SK-N-SH treated with all-trans-retinoic acid at 6 μM for 48 hours (cell line): Measurements from ENCODE around the gene WWC2.

Experiments
- ATAC-seq: fragments of 200-7000 bp; cut with Tn5 transposase; 3 replicates; pipeline ENCODE4 v1.9.1; 2020; ENCODE audit warnings: mild to moderate bottlenecking, moderate library complexity
- ARNTL ChIP-seq: fragments of 450-650 bp; formaldehyde crosslinking; IDR thresholded peaks from 2 replicates; pipeline ENCODE4 v1.5.0; 2020; ENCODE audit warnings: low read depth, mild to moderate bottlenecking, moderate library complexity, borderline replicate concordance
- BACH2 ChIP-seq: fragments of 250-450 bp; sonication (Bioruptor Pico); IDR thresholded peaks from 2 replicates; pipeline ENCODE4 v1.9.0; 2021; ENCODE audit warnings: mild to moderate bottlenecking, borderline replicate concordance
- CREB5 ChIP-seq: fragments of 250-450 bp; sonication (Bioruptor Pico); IDR thresholded peaks from 2 replicates; pipeline ENCODE4 v1.5.1; 2020; ENCODE audit warnings: low read depth, mild to moderate bottlenecking, moderate library complexity
- CSDC2 ChIP-seq: fragments of 250-450 bp; sonication (Bioruptor Pico); IDR thresholded peaks from 2 replicates; pipeline ENCODE4 v1.5.0; 2020; ENCODE audit warnings: mild to moderate bottlenecking, moderate library complexity
- CSRNP3 ChIP-seq: fragments of 250-450 bp; sonication (Bioruptor Pico); IDR thresholded peaks from 2 replicates; pipeline ENCODE4 v1.5.1; 2021; ENCODE audit warnings: mild to moderate bottlenecking, moderate library complexity
- GLIS3 ChIP-seq: fragments of 250-450 bp; sonication (Bioruptor Pico); IDR thresholded peaks from 2 replicates; pipeline ENCODE4 v1.5.0; 2020; ENCODE audit warnings: mild to moderate bottlenecking, moderate library complexity
- ISL1 ChIP-seq: fragments of 250-450 bp; sonication (Bioruptor Pico); IDR thresholded peaks from 2 replicates; pipeline ENCODE4 v2.1.2; 2022; ENCODE audit warnings: mild to moderate bottlenecking, moderate library complexity
- OSR1 ChIP-seq: fragments of 250-450 bp; sonication (Bioruptor Pico); IDR thresholded peaks from 2 replicates; pipeline ENCODE4 v1.8.0; 2022; ENCODE audit warnings: moderate library complexity, mild to moderate bottlenecking, inconsistent platforms
- PATZ1 ChIP-seq: fragments of 250-450 bp; sonication (Bioruptor Pico); IDR thresholded peaks from 2 replicates; pipeline ENCODE4 v1.8.0; 2020; ENCODE audit warnings: mild to moderate bottlenecking, moderate library complexity, borderline replicate concordance
- POU6F1 ChIP-seq: fragments of 250-450 bp; sonication (Bioruptor Pico); IDR thresholded peaks from 2 replicates; pipeline ENCODE4 v1.8.0; 2021; ENCODE audit warnings: low read depth, mild to moderate bottlenecking, moderate library complexity, borderline replicate concordance
- PPARA ChIP-seq: fragments of 250-450 bp; sonication (Bioruptor Pico); IDR thresholded peaks from 2 replicates; pipeline ENCODE4 v1.5.0; 2020; ENCODE audit warnings: mild to moderate bottlenecking, borderline replicate concordance
- RARB ChIP-seq: fragments of 250-450 bp; sonication (Bioruptor Pico); IDR thresholded peaks from 2 replicates; pipeline ENCODE4 v1.8.0; 2021; ENCODE audit warnings: mild to moderate bottlenecking, moderate library complexity
- SNAI2 ChIP-seq: fragments of 250-450 bp; sonication (Bioruptor Pico); IDR thresholded peaks from 2 replicates; pipeline ENCODE4 v1.5.0; 2020; ENCODE audit warnings: mild to moderate bottlenecking, moderate library complexity
- TOX ChIP-seq: fragments of 250-450 bp; sonication (Bioruptor Pico); IDR thresholded peaks from 2 replicates; pipeline ENCODE4 v1.8.0; 2021; ENCODE audit warnings: mild to moderate bottlenecking, moderate library complexity, borderline replicate concordance
- TSHZ2 ChIP-seq: fragments of 250-450 bp; sonication (Bioruptor Pico); IDR thresholded peaks from 2 replicates; pipeline ENCODE4 v1.5.0; 2020; ENCODE audit warnings: mild to moderate bottlenecking, moderate library complexity
- ZFP3 ChIP-seq: fragments of 250-450 bp; sonication (Bioruptor Pico); IDR thresholded peaks from 2 replicates; pipeline ENCODE4 v1.5.0; 2020; ENCODE audit warnings: mild to moderate bottlenecking, moderate library complexity
- ZFP30 ChIP-seq: fragments of 450-650 bp; formaldehyde crosslinking; IDR thresholded peaks from 2 replicates; pipeline ENCODE4 v1.5.0; 2022; ENCODE audit warnings: mild to moderate bottlenecking, moderate library complexity
- ZNF565 ChIP-seq: fragments of 450-650 bp; formaldehyde crosslinking; conservative IDR thresholded peaks from 2 replicates; pipeline ENCODE4 v1.5.0; 2020; ENCODE audit warnings: low read depth, mild to moderate bottlenecking, moderate library complexity
- ZNF8 ChIP-seq: fragments of 450-650 bp; formaldehyde crosslinking; IDR thresholded peaks from 2 replicates; pipeline ENCODE4 v1.5.0; 2020; ENCODE audit warnings: mild to moderate bottlenecking, moderate library complexity

Gene WWC2

GRCh38 chr4:183105092-183105491 is 6.0 kb downstream of the WWC2 start (continued):
- no peak for TF ChIP-seq CREB5 (CRISPR knock-in tag)
- TF ChIP-seq BACH2 (CRISPR knock-in tag) = no peak
- TF ChIP-seq SNAI2 (CRISPR knock-in tag) = no peak
- no peak for TF ChIP-seq ZFP30 (CRISPR knock-in tag)
- no peak for TF ChIP-seq ZFP3 (CRISPR knock-in tag)
- no peak for TF ChIP-seq TSHZ2 (CRISPR knock-in tag)

GRCh38 chr4:183106839-183107238 is 7.8 kb downstream of the WWC2 start:
- ATAC-seq = peak; percentile 42; the same call in 1 of the 3 replicates
- TF ChIP-seq GLIS3 (CRISPR knock-in tag) = no peak
- no peak for TF ChIP-seq TSHZ2 (CRISPR knock-in tag)
- TF ChIP-seq ZNF565 (CRISPR knock-in tag) = no peak
- TF ChIP-seq TOX (CRISPR knock-in tag) = no peak
- TF ChIP-seq PPARA (CRISPR knock-in tag) = no peak
- TF ChIP-seq POU6F1 = no peak
- TF ChIP-seq ARNTL (CRISPR knock-in tag) = no peak
- TF ChIP-seq CSDC2 = no peak
- no peak for TF ChIP-seq RARB (CRISPR knock-in tag)
- no peak for TF ChIP-seq ZNF8 (CRISPR knock-in tag)
- TF ChIP-seq CSRNP3 (CRISPR knock-in tag) = no peak
- TF ChIP-seq ISL1 (CRISPR knock-in tag) = no peak
- TF ChIP-seq PATZ1 = no peak
- TF ChIP-seq SNAI2 (CRISPR knock-in tag) = no peak

GRCh38 chr4:183107891-183108459 is 8.9 kb downstream of the WWC2 start:
- no peak for ATAC-seq
- TF ChIP-seq TSHZ2 (CRISPR knock-in tag) (no peak), ARNTL (CRISPR knock-in tag) (no peak), ISL1 (CRISPR knock-in tag) (no peak), OSR1 (no peak), TOX (CRISPR knock-in tag) (no peak), ZNF565 (CRISPR knock-in tag) (no peak), ZFP30 (CRISPR knock-in tag) (no peak), PATZ1 (no peak)
